HUDEP-2 (cell line): Measurements from ENCODE around the gene ATP13A1.
"Not testable (repeated sequence)": the region's sequence is repeated elsewhere in the genome, so short reads cannot be mapped to it uniquely, and the experiment has no call there.

Experiments
- DNase-seq, 76 experiments: peaks; one replicate each; lab custom pipeline; 2025; ENCODE audit not compliant: unreplicated experiment in 76 of 76; lab: John Stamatoyannopoulos, UW

The ATP13A1 gene

GRCh38 chr19:19663256-19664120, at the start of gene ATP13A1:
ATP13A1 (minus strand) TSS chr19:19663676; CDS start chr19:19663666, 10 bp downstream.
- DNase-seq: peak; percentile 82 to 100 (median 98)

- DNase-seq: no peak
Measured at GRCh38 chr19:19711934-19712828, 48.7 kb upstream of the ATP13A1 start.

- no peak for DNase-seq
Measured at GRCh38 chr19:19711306-19711933, 47.9 kb upstream of the ATP13A1 start.

- no peak for DNase-seq
Measured at GRCh38 chr19:19710506-19710905, 47.0 kb upstream of the ATP13A1 start.

GRCh38 chr19:19704836-19705235, 41.4 kb upstream of the ATP13A1 start:
- no peak for DNase-seq

- DNase-seq: not testable (repeated sequence)
Measured at GRCh38 chr19:19700493-19700892, 37.0 kb upstream of the ATP13A1 start.

- no peak for DNase-seq
Measured at GRCh38 chr19:19697589-19697988, 34.1 kb upstream of the ATP13A1 start.

- DNase-seq: no peak
Measured at GRCh38 chr19:19696386-19696785, 32.9 kb upstream of the ATP13A1 start.

GRCh38 chr19:19691683-19692082, 28.2 kb upstream of the ATP13A1 start:
- no peak for DNase-seq

GRCh38 chr19:19689023-19689422, 25.5 kb upstream of the ATP13A1 start:
- DNase-seq: peak in 5 of 76 experiments; percentile 2 to 20 (median 5)

GRCh38 chr19:19687090-19687489, 23.6 kb upstream of the ATP13A1 start:
- peak in 11 of 76 experiments; percentile 2 to 22 (median 5) for DNase-seq

- no peak for DNase-seq
Measured at GRCh38 chr19:19686580-19686979, 23.1 kb upstream of the ATP13A1 start.

- DNase-seq: not testable (repeated sequence)
Measured at GRCh38 chr19:19686119-19686518, 22.6 kb upstream of the ATP13A1 start.

GRCh38 chr19:19679176-19680073, 15.9 kb upstream of the ATP13A1 start:
- no peak for DNase-seq

- no peak for DNase-seq
Measured at GRCh38 chr19:19677579-19677978, 14.1 kb upstream of the ATP13A1 start.

- no peak for DNase-seq
Measured at GRCh38 chr19:19674315-19674714, 10.8 kb upstream of the ATP13A1 start.

- no peak for DNase-seq
Measured at GRCh38 chr19:19672816-19673215, 9.3 kb upstream of the ATP13A1 start.

GRCh38 chr19:19670070-19670551, 6.6 kb upstream of the ATP13A1 start:
- no peak for DNase-seq

GRCh38 chr19:19668230-19669012, 4.9 kb upstream of the ATP13A1 start, which contains the start of gene ZNF101:
ZNF101 (plus strand) TSS chr19:19668839; CDS start chr19:19668964, 125 bp downstream.
- DNase-seq: peak; percentile 31 to 97 (median 92)
